Measurements from ENCODE around the gene CPNE8. TPM values are rescaled to one million over a fixed set of nuclear protein-coding genes. Genes with fewer than 3 reads are reported as not detected.

Gene CPNE8
- total RNA-seq, 1 donor from 2014 or later = 9.4 TPM

DNA sequence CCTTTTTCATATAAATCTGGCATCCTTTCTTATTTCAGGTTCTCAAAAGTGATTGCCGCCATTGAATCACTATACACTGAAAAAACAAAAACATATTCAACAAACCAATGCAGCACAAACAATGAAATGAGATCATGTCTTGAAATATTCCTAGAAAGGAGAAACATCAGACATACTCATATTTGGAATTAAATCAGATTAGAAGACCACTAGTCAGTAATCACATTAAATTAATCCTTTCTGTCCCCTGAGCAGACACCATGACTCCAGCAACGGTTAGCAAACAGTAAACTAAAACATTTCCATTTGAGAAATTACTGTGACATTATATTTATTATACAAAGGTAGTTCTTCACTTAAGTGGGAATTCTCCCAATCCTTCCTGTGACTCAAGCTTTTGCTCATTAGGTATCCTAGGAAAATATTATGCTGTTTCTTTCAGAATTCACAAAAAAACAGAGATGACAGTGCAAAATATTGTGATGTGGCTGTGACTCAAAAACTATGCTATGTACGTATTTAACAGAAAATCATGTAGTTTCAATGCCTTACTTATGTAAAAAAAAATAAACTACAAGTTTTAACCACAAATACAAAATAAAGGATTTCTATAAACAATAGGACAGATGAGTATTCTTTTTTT, 29.7 kb downstream of the CPNE8 start:
- H3K27me3 Mint-ChIP-seq (ENCODE audit: low read depth, unreplicated experiment) = no peaks in the 10 kb centered on the region
- H3K27ac ChIP-seq (ENCODE audit: low read depth, low read length) = no peak overlapping the region
- peak overlapping the region; percentile 55 for H3K27ac Mint-ChIP-seq (ENCODE audit: unreplicated experiment)
- FAIRE-seq (no peak), DNase-seq (ENCODE audit: low read depth) (peak; percentile 25)
- TF ChIP-seq, protein P1, sequence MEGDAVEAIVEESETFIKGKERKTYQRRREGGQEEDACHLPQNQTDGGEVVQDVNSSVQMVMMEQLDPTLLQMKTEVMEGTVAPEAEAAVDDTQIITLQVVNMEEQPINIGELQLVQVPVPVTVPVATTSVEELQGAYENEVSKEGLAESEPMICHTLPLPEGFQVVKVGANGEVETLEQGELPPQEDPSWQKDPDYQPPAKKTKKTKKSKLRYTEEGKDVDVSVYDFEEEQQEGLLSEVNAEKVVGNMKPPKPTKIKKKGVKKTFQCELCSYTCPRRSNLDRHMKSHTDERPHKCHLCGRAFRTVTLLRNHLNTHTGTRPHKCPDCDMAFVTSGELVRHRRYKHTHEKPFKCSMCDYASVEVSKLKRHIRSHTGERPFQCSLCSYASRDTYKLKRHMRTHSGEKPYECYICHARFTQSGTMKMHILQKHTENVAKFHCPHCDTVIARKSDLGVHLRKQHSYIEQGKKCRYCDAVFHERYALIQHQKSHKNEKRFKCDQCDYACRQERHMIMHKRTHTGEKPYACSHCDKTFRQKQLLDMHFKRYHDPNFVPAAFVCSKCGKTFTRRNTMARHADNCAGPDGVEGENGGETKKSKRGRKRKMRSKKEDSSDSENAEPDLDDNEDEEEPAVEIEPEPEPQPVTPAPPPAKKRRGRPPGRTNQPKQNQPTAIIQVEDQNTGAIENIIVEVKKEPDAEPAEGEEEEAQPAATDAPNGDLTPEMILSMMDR (IDR thresholded peaks at IDR 0.05; ENCODE audit: insufficient read depth, low read depth, low read length) = no peak
- no peak for TF ChIP-seq EZH2 (IDR thresholded peaks at IDR 0.05; ENCODE audit: insufficient read depth, low read length)
- H3K4me3 Mint-ChIP-seq (ENCODE audit: unreplicated experiment) = no peak overlapping the region
- no peak overlapping the region for H3K4me3 ChIP-seq (ENCODE audit: insufficient read depth, low read depth, low read length)
- no peaks in the 10 kb centered on the region for H3K4me1 ChIP-seq (ENCODE audit: insufficient read depth, low read length)
- no peak overlapping the region for H3K4me2 ChIP-seq (ENCODE audit: low read length)
- H3K36me3 ChIP-seq (ENCODE audit: insufficient read depth, low read length) = no peaks in the 10 kb centered on the region
- no peaks in the 10 kb centered on the region for H3K4me1 Mint-ChIP-seq (ENCODE audit: low read depth, unreplicated experiment)
- no peaks in the 10 kb centered on the region for H3K79me2 ChIP-seq (ENCODE audit: insufficient read depth, low read length)
- H4K20me1 ChIP-seq (ENCODE audit: insufficient read depth, low read length) = no peaks in the 10 kb centered on the region
- H3K9me3 ChIP-seq (ENCODE audit: insufficient read depth, low read depth, low read length) = no peaks in the 10 kb centered on the region
- H2AFZ ChIP-seq (ENCODE audit: low read depth, low read length) = no peak overlapping the region
- H3K9me3 Mint-ChIP-seq (ENCODE audit: unreplicated experiment) = no peaks in the 10 kb centered on the region
- H3K27me3 ChIP-seq (ENCODE audit: insufficient read depth, low read length) = no peaks in the 10 kb centered on the region
- H3K9ac ChIP-seq (ENCODE audit: low read length) = no peak overlapping the region
- H3K36me3 Mint-ChIP-seq (ENCODE audit: low read depth, unreplicated experiment) = no peaks in the 10 kb centered on the region

GRCh38 chr12:38872561-38872960, 32.8 kb downstream of the CPNE8 start:
- Histone ChIP-seq H3K9ac (ENCODE audit: low read length) (no peak overlapping the region), H3K79me2 (ENCODE audit: insufficient read depth, low read length) (no peaks in the 10 kb centered on the region), H3K9me3 (ENCODE audit: insufficient read depth, low read depth, low read length) (no peaks in the 10 kb centered on the region), H4K20me1 (ENCODE audit: insufficient read depth, low read length) (no peaks in the 10 kb centered on the region), H3K36me3 (ENCODE audit: insufficient read depth, low read length) (no peaks in the 10 kb centered on the region), H3K4me1 (ENCODE audit: insufficient read depth, low read length) (no peaks in the 10 kb centered on the region), H2AFZ (ENCODE audit: low read depth, low read length) (no peak overlapping the region), H3K27me3 (ENCODE audit: insufficient read depth, low read length) (no peaks in the 10 kb centered on the region), H3K27ac (ENCODE audit: low read depth, low read length) (no peak overlapping the region), H3K4me3 (ENCODE audit: insufficient read depth, low read depth, low read length) (no peak overlapping the region), H3K4me2 (ENCODE audit: low read length) (no peak overlapping the region)
- Mint-ChIP-seq H3K9me3 (ENCODE audit: unreplicated experiment) (peaks cover 2% of the 10 kb centered on the region), H3K27me3 (ENCODE audit: low read depth, unreplicated experiment) (no peaks in the 10 kb centered on the region), H3K4me1 (ENCODE audit: low read depth, unreplicated experiment) (no peaks in the 10 kb centered on the region), H3K4me3 (ENCODE audit: unreplicated experiment) (no peak overlapping the region), H3K36me3 (ENCODE audit: low read depth, unreplicated experiment) (no peaks in the 10 kb centered on the region), H3K27ac (ENCODE audit: unreplicated experiment) (no peak overlapping the region)
- no peak for TF ChIP-seq EZH2 (IDR thresholded peaks at IDR 0.05; ENCODE audit: insufficient read depth, low read length)
- TF ChIP-seq, protein P1 (IDR thresholded peaks at IDR 0.05; ENCODE audit: insufficient read depth, low read depth, low read length) = no peak
- DNase-seq (ENCODE audit: low read depth) (no peak), FAIRE-seq (no peak)

- H3K27me3 Mint-ChIP-seq (ENCODE audit: low read depth, unreplicated experiment) = no peaks in the 10 kb centered on the region
- TF ChIP-seq, protein P1 (IDR thresholded peaks at IDR 0.05; ENCODE audit: insufficient read depth, low read depth, low read length) = no peak
- TF ChIP-seq EZH2 (IDR thresholded peaks at IDR 0.05; ENCODE audit: insufficient read depth, low read length) = no peak
- Histone ChIP-seq H3K79me2 (ENCODE audit: insufficient read depth, low read length) (no peaks in the 10 kb centered on the region), H3K4me2 (ENCODE audit: low read length) (no peak overlapping the region), H3K36me3 (ENCODE audit: insufficient read depth, low read length) (no peaks in the 10 kb centered on the region), H3K9me3 (ENCODE audit: insufficient read depth, low read depth, low read length) (no peaks in the 10 kb centered on the region), H2AFZ (ENCODE audit: low read depth, low read length) (no peak overlapping the region), H3K27ac (ENCODE audit: low read depth, low read length) (no peak overlapping the region), H3K9ac (ENCODE audit: low read length) (no peak overlapping the region), H3K27me3 (ENCODE audit: insufficient read depth, low read length) (no peaks in the 10 kb centered on the region), H4K20me1 (ENCODE audit: insufficient read depth, low read length) (no peaks in the 10 kb centered on the region), H3K4me1 (ENCODE audit: insufficient read depth, low read length) (no peaks in the 10 kb centered on the region), H3K4me3 (ENCODE audit: insufficient read depth, low read depth, low read length) (no peak overlapping the region)
- no peak for DNase-seq (ENCODE audit: low read depth)
- H3K4me1 Mint-ChIP-seq (ENCODE audit: low read depth, unreplicated experiment) = no peaks in the 10 kb centered on the region
- no peak overlapping the region for H3K27ac Mint-ChIP-seq (ENCODE audit: unreplicated experiment)
- H3K36me3 Mint-ChIP-seq (ENCODE audit: low read depth, unreplicated experiment) = no peaks in the 10 kb centered on the region
- no peak for FAIRE-seq
- H3K4me3 Mint-ChIP-seq (ENCODE audit: unreplicated experiment) = no peak overlapping the region
- H3K9me3 Mint-ChIP-seq (ENCODE audit: unreplicated experiment) = peaks cover 2% of the 10 kb centered on the region
Observed at GRCh38 chr12:38872156-38872555, 33.2 kb downstream of the CPNE8 start.
